ENCODE data around the gene SLC6A9.

Gene SLC6A9

DNA sequence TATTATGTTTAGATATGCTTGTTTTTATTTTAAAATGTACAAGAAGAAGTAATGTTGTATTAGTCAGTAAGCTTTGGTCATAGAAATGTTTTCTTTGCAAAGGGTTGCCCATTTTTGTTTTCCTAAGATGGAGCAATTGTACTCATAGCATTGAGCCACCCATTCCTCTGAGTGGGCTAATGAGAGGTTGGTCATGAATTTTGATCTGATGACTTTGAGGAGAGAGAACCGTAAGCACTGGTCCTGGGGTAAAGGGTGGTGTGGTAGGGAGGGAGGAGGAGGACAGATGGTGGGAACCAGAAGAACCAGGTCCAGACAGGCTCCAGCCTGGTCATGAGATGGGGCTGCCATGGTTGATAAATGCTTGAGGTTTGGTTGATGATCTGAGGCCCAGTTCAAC lies 15.9 kb upstream of the SLC6A9 start:
- DNase-seq: no peak

DNA sequence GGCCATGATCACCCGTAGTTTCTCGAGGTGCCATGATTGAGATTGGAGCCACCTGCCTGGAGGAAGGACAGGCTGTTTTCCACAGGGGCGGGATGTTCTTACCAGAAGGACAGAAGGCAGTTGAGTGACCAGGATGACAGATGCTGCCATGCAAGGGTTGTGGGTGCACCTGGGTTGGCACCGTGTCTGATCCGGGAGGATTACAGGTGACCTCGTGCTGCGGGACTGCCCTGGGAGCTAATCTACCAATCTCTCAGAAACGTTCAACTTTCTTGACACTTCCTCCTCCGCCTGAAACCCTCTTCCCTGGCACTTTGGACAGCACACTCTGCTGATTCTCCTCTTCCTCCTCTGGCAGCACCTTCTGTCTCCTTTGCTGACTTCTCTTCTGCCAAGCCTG lies 13.8 kb upstream of the SLC6A9 start:
- no peak for DNase-seq

DNA sequence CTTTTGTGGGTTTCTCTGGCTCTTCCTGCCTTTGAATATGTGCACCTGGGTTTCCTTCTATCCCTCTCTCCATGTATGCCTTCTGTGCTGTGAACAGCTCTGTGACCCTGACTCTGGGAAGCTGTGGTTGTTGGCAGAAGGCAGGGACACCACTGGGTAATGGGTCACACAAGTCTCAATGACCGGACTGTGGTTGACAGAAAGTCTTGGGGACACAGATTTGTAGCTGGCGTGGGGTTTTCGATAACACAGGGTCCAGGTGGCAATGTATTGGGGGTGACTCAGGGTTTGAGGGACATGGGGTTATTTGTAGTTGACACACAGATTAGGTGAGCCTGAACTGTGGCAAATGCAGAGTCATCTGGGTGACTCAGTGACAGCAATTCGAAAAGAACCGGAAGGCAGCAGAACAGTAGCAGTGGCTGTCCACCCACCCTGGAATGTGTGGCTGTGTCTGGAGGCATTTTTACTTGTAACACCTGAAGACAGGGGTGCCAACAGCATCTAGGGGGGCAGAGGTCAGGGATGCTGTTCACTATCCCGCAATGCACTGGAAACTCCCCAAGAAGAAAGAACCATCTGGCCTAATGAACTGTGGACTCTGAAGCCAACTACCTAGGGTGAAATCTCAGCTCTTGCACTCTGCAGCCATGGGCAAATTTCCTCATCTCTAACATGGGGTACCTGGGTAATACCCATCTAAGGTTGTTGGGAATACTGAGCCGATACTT lies 13.0 kb upstream of the SLC6A9 start:
- DNase-seq: no peak

DNA sequence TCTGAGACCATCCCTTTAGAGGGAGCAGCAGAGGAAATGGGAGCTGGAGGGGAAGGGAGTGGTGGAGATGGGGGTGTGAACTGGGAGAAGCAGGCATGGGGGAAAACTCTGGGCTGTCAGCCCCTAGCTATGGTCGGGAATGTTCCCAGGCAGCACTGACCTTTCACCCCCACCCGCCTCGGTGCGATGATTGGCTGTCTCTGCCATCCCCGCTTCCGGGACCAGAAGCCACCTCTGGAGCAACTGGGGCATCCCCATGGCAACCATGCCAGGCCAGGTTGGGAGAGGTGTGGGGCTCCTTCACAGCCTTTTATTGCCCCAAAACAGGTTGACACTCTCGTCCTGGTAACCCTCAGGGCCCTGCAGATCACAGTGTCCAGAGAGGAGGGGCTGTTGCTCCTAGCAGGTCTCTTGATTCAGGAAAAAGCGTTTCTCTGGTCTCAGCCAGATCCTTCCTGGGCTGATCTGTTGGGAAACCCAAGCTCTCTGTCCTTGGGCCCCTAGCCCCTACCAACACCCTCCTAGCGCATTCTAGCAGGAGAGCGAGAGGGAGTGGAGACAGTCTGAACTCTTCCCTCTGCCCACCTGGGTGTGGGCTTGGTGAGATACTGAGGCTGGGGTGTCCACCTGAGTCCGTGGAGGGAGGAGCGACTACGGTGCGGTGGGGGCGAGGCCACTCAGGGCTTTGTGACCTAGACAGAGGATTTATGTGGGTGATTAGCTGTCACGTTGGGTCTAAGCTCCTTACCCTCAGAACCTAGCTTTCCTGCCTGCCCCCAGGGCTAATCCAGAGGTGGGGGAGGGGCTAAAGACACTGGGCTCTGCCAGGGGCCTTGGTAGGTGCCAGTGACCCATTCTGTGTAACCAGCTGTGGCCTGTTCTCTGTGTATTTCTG lies 12.2 kb upstream of the SLC6A9 start:
- no peak for DNase-seq

DNA sequence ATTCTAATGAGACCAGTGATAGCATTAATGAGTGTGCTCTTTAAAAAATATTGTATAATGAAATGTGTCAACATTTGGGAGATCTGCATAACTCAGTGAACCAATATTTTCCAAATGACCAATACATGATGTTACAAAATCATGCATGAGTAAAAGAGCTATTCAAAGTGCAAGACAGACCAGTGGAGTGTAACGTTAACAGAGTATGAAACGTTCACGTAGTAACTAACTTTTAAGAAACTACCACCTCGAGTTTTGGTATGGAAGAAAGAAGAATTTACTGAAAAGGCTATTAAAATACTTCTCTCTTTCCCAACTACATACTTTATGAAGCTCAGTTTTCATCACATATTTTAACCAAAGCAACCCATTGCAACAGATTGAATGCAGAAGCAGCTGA lies 9.6 kb upstream of the SLC6A9 start:
- no peak for DNase-seq

DNA sequence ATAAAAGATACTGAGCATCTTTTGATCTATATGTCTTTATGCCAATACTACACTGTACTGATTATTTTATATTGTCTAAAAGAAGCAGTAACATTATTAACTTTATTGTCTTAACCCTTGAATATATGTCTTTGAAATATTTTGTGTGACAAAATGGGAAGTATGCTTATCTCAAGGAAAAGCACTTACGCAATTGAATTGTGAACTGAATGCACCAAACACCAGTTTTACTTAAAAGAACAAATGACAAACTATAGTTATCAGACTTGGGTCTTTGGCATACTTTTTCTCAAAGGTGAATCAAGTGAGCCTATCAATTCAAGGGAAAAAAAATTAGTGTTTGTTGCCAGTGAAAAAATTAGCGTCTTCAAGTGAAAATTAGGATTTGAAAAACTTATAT lies 9.2 kb upstream of the SLC6A9 start:
- no peak for DNase-seq

DNA sequence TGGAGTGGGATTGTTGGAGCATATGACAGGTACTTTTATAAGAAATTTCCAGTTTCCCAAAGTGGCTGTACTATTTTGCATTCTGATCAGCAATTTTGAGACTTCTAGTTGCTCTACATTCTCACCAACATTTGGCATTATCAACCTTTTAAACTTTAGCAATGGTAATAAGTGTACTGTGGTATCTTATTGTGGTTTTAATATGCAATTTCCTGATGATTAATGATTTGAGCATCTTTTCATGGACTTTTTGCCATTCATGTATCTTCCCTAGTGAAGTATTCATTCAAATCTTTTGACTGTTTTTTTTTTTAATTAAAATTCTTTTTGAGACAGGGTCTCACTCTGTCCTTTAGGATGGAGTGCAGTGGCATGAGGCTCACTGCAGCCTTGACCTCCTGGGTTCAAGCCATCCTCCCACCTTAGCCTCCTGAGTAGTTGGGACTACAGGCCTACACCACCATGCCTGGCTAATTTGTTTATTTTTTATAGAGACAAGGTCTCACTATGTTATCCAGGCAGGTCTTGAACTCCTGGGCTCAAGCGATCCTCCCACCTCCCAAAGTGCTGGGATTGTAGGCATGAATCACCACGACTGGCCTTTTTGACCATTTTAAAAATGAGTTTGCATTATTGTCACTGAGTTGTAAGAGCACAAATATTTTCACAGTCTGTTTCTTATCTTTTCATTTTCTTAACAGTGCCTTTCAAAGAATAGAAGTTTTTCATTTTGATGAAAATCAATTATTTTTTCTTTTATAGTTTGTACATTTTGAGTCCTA lies 7.8 kb upstream of the SLC6A9 start:
- DNase-seq: no peak

DNA sequence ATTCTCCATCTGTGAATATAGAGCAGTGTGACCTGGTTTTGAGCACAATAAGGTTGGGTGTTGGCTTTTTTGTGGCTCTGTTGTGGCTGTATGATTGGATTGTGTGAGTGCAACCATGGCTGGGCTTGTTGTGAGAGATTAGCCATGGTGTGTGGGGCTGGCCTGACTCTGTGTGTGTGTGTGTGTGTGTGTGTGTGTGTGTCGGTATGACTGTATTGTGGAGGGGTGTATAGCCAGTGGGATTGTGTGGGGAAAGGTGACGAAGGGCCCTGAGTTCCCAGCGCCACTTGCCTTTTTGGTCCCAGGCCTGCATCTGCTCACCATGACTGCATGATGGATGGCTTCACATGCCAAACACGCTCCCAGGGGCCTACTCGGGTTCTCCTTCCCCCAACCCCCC lies 5.9 kb upstream of the SLC6A9 start:
- DNase-seq: no peak

DNA sequence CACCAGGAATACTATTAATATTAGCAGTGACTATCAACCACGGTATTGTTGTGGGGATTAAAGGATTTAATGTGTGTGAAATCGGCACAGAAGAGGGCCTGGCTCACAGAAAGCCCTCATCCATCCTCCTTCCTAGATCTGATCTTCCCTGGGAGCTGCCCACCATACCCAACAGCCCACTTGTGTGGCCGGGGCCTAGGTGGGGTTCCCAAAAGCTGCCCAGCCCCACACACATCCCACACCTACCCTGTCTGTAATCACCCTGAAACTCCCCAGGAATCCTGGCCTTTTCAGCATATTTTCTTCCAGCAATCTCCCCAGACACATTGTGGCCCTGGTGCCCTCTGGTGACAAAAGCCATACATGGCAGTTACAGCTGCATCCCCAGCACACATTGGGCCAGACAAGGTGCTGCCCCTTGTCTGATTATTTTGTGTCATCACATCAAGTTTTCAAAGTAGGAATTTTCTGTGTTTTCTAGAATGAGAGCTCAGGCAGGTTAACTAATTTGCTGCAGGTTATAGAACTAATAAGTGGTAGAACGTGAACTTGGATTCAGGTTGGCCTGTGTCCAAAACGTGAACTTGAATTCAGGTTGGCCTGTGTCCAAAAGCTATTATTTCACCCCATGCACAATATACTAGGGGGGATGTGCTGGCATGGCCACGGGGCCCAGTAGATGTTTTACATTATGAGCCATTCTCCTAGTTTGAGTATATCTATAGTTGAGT lies 5.3 kb upstream of the SLC6A9 start:
- peak; percentile 65 to 73 for DNase-seq

DNA sequence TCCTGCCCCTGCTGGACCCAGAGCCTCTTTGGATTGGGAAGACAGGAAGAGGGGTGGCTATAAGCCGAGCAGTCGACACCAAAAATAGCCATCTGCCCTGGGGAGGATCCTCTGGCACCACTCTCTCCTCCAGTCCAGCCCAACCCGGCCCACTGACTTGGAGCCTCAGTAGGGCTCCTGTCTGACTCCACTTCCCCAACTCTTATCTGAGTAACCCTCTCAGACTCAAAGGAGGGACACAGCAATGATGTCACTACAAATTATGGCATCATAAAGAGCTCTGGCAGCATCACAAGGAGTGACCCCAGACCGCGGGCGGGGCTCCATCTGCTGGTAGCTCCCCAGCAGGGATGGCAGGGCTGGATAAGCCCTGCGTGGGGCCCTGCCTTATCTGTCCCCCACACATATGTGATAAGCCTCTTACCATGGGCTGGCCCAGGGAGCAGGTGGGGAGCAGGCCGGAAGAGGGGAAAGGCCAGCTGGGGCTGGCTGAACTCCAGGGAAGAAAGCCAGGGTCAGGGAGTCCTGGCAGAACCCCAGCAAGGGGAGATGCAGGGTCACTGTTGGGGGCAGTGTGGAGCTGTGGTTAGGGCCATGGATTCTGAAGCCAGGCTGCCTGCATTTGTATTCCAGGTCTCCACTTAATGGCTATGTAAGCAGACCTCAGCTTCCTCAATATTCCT lies 4.6 kb upstream of the SLC6A9 start:
- DNase-seq: no peak

DNA sequence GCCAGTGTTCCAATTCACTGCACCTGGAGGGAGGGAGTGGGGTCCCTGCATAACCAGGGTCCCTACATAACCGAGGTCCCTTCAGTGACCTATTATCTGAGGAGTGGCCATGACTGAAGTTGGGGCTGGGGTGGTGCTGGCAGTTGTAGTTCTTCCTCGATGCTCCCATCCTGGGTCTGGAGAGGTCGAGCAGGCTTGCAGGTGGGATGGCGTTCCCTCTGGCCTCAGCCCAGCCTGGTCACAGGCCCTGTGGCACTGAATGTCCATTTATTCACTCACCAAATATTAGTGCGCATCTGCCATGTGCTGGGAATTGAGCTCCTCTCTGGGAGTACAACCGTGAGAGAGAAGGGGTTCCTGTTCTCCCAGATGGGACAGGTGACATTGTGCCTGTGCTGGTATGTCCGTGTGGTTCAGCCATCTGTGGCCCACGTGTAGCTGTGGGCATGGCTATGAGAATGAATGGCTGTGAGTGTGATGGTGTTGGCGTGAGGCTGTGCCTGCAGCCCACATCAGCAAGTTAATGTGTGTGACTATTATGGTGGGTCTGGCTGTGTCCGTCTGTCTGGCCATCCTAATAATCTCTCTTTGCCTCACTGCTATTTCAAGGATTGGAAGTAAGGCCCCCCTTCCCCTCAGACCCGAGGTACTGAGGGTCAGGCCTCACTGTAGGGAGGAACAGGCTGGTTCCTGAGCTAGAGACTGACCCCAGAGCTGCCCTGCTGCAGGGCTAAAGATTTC lies 3.9 kb upstream of the SLC6A9 start:
- no peak for DNase-seq

DNA sequence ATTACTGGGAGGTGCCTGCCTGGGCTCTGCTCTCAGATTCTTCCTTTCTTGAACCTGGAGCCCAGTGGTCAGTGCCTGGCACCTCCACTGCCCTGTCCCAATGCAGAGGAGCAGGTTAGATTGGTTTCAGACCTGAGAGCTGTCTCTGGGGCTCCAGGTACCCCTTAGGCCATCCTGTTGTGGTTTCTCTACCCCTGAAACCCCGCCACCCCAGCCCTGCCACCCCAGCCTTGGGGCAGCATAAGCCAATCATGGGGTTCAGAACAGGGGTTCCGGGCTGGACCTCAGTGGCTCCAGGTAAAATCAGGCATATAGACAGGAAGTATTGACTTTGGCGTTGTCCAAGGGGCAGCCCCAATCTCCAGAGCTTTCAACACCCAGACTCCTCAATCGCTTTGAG lies 3.2 kb upstream of the SLC6A9 start:
- no peak for DNase-seq

DNA sequence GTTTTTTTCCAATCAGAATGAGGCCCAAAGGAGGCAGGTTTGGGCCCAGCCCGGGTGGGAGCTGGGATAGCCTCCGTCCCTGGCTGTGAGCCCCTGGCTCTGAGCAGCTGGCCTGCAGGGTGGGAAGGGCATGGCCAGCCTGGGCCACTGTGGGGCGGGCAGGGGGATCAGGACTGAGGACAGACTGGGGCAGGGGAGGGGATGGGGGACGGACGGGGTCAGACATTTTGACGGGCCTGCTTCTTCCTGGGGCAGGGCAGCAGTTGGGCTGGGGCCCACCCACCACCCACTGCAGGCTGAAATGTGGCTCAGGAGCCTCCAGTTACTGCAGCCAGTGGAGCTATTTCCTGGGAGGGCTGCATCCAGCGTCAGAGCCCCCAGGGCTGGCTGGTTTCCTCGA lies 2.5 kb upstream of the SLC6A9 start:
- no peak for DNase-seq

DNA sequence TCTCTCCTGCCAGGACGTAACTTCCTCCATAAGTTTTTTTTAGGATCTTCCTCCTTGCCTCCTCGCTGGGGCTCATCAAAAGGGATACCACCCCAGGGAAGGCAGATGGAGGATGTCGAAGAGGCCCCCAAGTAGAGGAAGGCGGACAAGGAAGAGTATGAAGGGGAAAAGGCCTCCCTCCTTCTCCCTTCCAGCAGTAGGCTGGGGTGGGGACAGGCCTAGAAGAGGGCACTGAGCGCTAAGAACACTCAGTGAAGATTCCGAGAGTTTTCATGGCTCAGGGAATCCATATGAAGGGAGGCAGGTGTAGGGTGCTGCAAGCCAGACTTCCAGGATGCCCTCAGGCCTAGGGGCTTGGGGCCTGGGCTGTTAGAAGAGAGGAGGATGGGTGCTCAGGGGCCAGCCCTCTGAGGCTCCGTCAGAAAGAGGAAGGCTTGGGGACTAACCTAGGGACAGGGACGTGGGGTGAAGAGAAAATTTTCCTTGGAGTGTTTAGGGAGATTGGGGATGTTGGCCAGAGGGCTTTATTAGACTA lies 1.8 kb upstream of the SLC6A9 start:
- no peak for DNase-seq

DNA sequence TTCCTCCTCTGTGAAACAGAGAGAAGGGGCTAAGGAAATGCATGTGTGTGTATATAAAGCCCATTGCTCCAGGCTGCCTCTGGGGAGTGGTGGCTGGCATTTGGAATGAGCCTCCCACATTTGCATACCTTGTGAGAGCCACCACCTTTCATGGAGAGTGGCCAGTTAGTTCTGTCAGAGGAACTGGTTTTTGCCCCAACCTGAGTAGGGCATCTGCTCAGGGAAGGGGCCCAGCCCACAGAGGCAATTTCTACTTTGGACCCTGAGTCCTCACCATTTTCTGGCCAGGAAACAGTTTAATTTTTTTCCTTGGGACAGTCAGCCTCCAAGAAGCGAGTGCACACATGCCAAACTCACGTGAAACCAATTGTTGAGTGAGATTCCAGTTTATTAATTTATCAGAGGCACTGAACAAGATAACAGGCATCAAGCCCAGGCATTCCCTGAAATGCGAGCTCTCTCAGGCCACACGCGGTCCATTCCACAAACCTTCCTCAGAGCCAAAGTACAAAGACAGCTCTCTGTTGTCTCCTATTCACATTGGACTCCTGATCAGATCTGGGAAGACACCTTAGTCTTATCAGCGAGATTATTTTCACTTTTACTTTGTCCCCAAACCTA lies 1.0 kb upstream of the SLC6A9 start:
- DNase-seq: no peak

DNA sequence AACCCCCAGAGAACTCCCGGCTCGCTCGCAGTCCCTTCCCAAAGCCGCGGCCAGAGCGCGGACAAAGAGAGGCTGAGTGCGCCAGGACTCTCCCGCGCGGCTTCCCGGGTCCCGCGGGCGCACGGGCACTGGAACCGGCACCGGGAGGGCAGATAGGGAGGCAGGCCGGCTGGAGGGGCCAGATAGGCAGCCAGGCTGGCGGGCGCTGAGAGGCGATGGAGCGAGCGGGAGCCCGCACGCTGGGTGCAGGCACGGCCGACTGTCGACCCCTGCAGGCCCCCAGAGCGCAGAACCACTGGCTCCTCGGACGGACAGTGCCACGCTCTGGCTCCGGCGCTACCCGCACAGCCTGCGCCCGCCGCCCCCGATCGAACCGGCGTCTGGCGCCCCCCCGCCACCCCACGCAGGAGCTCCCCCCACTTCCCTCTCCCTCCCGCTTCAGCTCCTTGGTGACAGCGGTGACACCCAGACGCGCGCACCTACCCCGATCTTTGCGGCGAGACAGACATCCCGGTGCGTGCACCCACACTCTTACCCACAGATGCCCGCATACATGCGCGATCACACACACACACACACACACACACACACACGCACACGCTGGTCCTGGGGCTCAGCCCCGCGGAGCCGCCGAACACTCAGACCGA lies 534 bp downstream of the SLC6A9 start:
- DNase-seq: peak; percentile 55 to 59

DNA sequence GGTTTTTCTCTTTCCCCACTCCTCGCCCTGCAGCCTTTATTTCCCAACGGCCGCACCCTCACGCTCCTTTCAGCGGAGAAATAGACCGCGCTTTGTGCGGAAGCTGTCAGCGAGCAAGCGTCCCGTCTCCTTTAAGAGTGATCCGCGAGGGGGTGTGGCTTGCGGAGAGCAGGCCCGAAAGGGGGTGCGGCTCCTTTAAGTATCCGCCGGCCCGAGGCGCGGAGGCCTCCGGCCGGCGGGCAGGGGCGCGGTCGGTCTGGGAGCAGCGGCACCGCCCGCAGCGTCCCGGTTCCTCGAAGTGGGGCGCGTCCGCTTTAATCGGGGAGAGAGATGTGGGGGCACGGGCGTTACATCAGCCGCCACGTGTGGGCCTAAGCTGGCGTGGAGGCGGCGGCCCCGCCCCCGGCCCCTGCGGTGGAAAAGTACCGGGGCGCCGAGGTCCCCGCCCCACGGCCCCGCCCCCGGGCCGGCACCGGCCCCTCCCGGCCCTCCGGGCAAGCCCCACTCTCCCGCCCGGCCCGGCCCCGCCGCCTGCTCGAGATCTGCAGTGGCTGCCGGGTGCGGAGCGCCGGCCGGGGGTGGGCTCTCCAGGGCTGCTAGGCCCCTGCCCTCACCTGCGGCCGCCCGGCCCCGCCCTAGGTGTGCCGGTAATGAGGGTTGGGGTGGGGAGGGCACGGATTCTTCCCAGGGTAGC lies 1.2 kb downstream of the SLC6A9 start:
- peak; percentile 86 for DNase-seq

DNA sequence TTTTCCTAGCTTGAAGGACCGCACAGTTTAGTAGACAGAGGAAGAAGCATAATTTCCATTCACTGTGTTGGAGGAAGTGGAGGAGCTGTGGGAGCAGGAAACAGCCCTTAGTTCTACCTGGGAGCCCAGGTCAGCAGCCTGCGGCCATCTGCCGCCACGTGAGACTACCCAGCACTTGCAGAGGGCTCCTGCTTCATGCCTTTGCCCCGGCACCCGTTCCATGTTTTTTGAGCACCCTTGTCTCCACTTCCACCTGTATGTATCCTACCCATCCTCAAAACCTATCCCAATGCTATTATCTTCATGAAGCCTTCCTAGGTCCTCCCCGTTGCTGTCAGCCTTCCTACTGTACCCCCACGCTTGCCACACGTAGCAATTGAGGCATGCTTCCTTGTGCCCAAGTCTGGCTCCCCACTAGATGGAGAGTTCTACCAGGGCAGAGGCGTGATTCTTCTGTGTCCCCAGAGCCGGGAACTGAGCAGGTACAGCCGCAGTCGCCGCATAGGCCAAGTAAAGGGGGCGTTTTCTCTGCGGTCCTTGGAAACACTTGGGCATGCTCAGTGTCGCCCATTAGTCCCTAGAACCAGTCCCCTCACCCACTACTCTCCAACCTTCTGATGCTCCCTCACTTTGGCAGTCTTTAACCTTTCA lies 1.9 kb downstream of the SLC6A9 start:
- no peak for DNase-seq

DNA sequence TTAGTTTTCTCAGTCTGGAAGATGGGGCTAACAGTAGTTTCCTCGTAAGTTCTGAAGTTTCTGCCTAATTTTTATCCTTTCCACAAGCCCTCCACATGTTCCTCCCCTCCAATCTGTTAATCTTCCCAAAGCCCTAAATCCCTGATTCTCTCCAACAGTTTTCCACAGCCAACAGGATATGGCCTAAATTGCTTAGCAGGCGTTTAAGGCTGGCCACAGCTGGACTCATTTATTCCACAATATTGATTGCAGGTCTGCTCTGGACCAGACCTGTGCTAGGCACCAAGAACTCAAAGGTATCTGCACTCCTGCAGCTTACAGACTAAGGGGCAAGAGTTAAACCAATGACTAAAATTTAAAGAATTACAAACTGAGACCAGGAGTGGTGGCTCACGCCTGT lies 3.9 kb downstream of the SLC6A9 start:
- no peak for DNase-seq
